HL-60 (cell line): ENCODE data around the gene FRAT1.

Experiments used
- DNase-seq, 2 experiments: peaks; one replicate each; pipeline ENCODE4 v3.0.0-alpha.2; 2010 to 2020; ENCODE audit warnings: low read depth in 1 of 2, low spot score in 1 of 2
- H3K27ac ChIP-seq: fragments of 250-450 bp; sonication (Bioruptor Pico); replicated peaks from 2 replicates; pipeline ENCODE4 v1.5.1; 2020; ENCODE audit warnings: mild to moderate bottlenecking, moderate library complexity
- H3K27me3 ChIP-seq: fragments of 250-450 bp; sonication (Bioruptor Pico); 2 replicates; pipeline ENCODE4 v1.5.1; 2021; ENCODE audit warnings: mild to moderate bottlenecking, moderate library complexity; ENCODE audit not compliant: insufficient read depth, poor library complexity, severe bottlenecking
- H3K4me3 ChIP-seq: replicated peaks from 2 replicates; pipeline ENCODE4 v1.5.1; 2011; ENCODE audit warnings: mild to moderate bottlenecking, control low read depth, low read length; ENCODE audit not compliant: insufficient read depth
- CTCF ChIP-seq: IDR thresholded peaks from one replicate; pipeline ENCODE4 v1.5.1; 2011; ENCODE audit warnings: low read length, control low read depth, inconsistent platforms; ENCODE audit not compliant: insufficient read depth
- GABPA ChIP-seq: IDR thresholded peaks from 2 replicates; pipeline ENCODE4 v1.6.1; 2012; ENCODE audit warnings: low read depth
- POLR2AphosphoS5 ChIP-seq: IDR thresholded peaks from 2 replicates; pipeline ENCODE4 v1.6.1; 2012; ENCODE audit warnings: low read depth
- REST ChIP-seq: IDR thresholded peaks from 2 replicates; pipeline ENCODE4 v1.6.1; 2012; ENCODE audit warnings: low read depth; ENCODE audit not compliant: insufficient replicate concordance
- SPI1 ChIP-seq: IDR thresholded peaks from 2 replicates; pipeline ENCODE4 v1.6.1; 2012; ENCODE audit warnings: low read depth, mild to moderate bottlenecking, borderline replicate concordance

FRAT1 gene

GRCh38 chr10:97358349-97358748 lies 39.3 kb downstream of the FRAT1 start:
- DNase-seq = no peak
- no peaks in the 10 kb centered on the region for H3K27me3 ChIP-seq
- TF ChIP-seq GABPA = no peak
- no peak for TF ChIP-seq SPI1
- no peak for TF ChIP-seq CTCF
- TF ChIP-seq POLR2AphosphoS5 = no peak
- TF ChIP-seq REST = no peak
- no peak overlapping the region for H3K27ac ChIP-seq
- no peak overlapping the region for H3K4me3 ChIP-seq

- no peak for DNase-seq
- Histone ChIP-seq H3K27me3 (no peaks in the 10 kb centered on the region), H3K4me3 (no peak overlapping the region), H3K27ac (no peak overlapping the region)
- TF ChIP-seq REST = no peak
- no peak for TF ChIP-seq CTCF
- no peak for TF ChIP-seq SPI1
- TF ChIP-seq GABPA = no peak
- TF ChIP-seq POLR2AphosphoS5 = no peak
Observed at GRCh38 chr10:97358781-97359180, 39.7 kb downstream of the FRAT1 start.

- no peak for TF ChIP-seq GABPA
- Histone ChIP-seq H3K27me3 (no peaks in the 10 kb centered on the region), H3K27ac (peak overlapping the region; percentile 24), H3K4me3 (no peak overlapping the region)
- DNase-seq = no peak
Observed at GRCh38 chr10:97360705-97361536, 41.9 kb downstream of the FRAT1 start.

- no peak for TF ChIP-seq GABPA
- TF ChIP-seq REST = no peak
- no peak for TF ChIP-seq CTCF
- no peak for TF ChIP-seq POLR2AphosphoS5
- no peak for TF ChIP-seq SPI1
- no peak for DNase-seq
- Histone ChIP-seq H3K27me3 (no peaks in the 10 kb centered on the region), H3K27ac (peak overlapping the region; percentile 24), H3K4me3 (no peak overlapping the region)
Observed at GRCh38 chr10:97361537-97361901, 42.4 kb downstream of the FRAT1 start.
